PC-9 (cell line): ENCODE results near the gene PEMT. TPM values are rescaled to one million over a fixed set of nuclear protein-coding genes. Genes with fewer than 3 reads are reported as not detected.

Source experiments
- BruUV-seq: library from RNA; stranded (reverse); fragments of 400-500 nt; replicated peaks from 2 replicates; lab custom pipeline; 2021; lab: Mats Ljungman, UMichigan
- CTCF ChIA-PET: fragments of 300-600 bp; sonication (Branson Sonifier 250); formaldehyde crosslinking; loops from one replicate; lab custom pipeline; 2022; ENCODE audit warnings: antibody characterized with exemption; lab: Charles Lee
- POLR2A ChIA-PET: fragments of 300-600 bp; sonication (Branson Sonifier 250); formaldehyde crosslinking; loops from one replicate; lab custom pipeline; 2022; ENCODE audit warnings: antibody characterized with exemption; ENCODE audit not compliant: unreplicated experiment; lab: Charles Lee
- DNase-seq, 2 experiments: peaks; one replicate each; pipeline versions ENCODE4 v3.0.0 to v3.0.0-alpha.2; 2015 to 2022; ENCODE audit warnings: mixed read lengths in 1 of 2
- H2AFZ ChIP-seq: fragments of 200-600 bp; sonication (generic); 2 replicates; pipeline ENCODE4 v1.8.1; 2017; ENCODE audit warnings: antibody characterized with exemption
- H3F3A ChIP-seq: fragments of 200-600 bp; sonication (generic); 2 replicates; pipeline ENCODE4 v1.8.1; 2017; ENCODE audit warnings: antibody characterized with exemption, mild to moderate bottlenecking, low read depth; ENCODE audit not compliant: insufficient read depth
- H3K27ac ChIP-seq: fragments of 200-600 bp; sonication (generic); 2 replicates; pipeline ENCODE4 v1.6.1; 2016; ENCODE audit warnings: mixed run types
- H3K27me3 ChIP-seq: fragments of 200-600 bp; sonication (generic); 2 replicates; pipeline ENCODE4 v1.6.1; 2016; ENCODE audit warnings: low read depth, mixed run types; ENCODE audit not compliant: insufficient read depth
- H3K36me3 ChIP-seq: fragments of 200-600 bp; sonication (generic); 2 replicates; pipeline ENCODE4 v1.6.1; 2016; ENCODE audit warnings: low read depth, mixed run types
- H3K4me1 ChIP-seq: fragments of 200-600 bp; sonication (generic); replicated peaks from 2 replicates; pipeline ENCODE4 v1.6.1; 2016; ENCODE audit warnings: mixed run types; ENCODE audit not compliant: insufficient read depth
- H3K4me2 ChIP-seq: fragments of 200-600 bp; sonication (generic); 2 replicates; pipeline ENCODE4 v1.6.1; 2017; ENCODE audit warnings: mixed run types
- H3K4me3 ChIP-seq: fragments of 200-600 bp; sonication (generic); 2 replicates; pipeline ENCODE4 v1.6.1; 2016; ENCODE audit warnings: mixed run types
- H3K79me2 ChIP-seq: fragments of 200-600 bp; sonication (generic); 2 replicates; pipeline ENCODE4 v1.6.1; 2017; ENCODE audit warnings: low read depth, mixed run types
- H3K9me2 ChIP-seq: fragments of 200-600 bp; sonication (generic); 2 replicates; pipeline ENCODE4 v1.8.1; 2017; ENCODE audit warnings: mild to moderate bottlenecking; ENCODE audit not compliant: insufficient read depth
- H3K9me3 ChIP-seq: fragments of 200-600 bp; sonication (generic); 2 replicates; pipeline ENCODE4 v1.8.1; 2016; ENCODE audit warnings: low read depth; ENCODE audit not compliant: insufficient read depth
- H4K20me1 ChIP-seq: fragments of 200-600 bp; sonication (generic); 2 replicates; pipeline ENCODE4 v1.8.1; 2017; ENCODE audit not compliant: insufficient read depth
- EZH2 ChIP-seq: fragments of 200-600 bp; sonication (generic); IDR thresholded peaks from 2 replicates; pipeline ENCODE4 v1.8.0; 2017; ENCODE audit warnings: antibody characterized with exemption, low read depth
- intact Hi-C: fragments of 100-400 bp; cut with micrococcal nuclease; formaldehyde crosslinking; loops from one replicate; pipeline ENCODE4 v1.10.0; 2022; ENCODE audit not compliant: unreplicated experiment
- total RNA-seq: library from RNA; stranded (reverse); gene quantifications from 2 replicates; pipeline ENCODE4 v1.2.3, GENCODE V29; 2021
- TF ChIP-seq, protein P1 (sequence below): fragments of 200-600 bp; sonication (generic); conservative IDR thresholded peaks from 2 replicates; pipeline ENCODE4 v1.6.1; 2017; ENCODE audit warnings: mixed run types, antibody characterized with exemption, mild to moderate bottlenecking, moderate library complexity

PEMT gene
- total RNA-seq, 1 experiment from 2014 or later, result 61.2 TPM

DNA sequence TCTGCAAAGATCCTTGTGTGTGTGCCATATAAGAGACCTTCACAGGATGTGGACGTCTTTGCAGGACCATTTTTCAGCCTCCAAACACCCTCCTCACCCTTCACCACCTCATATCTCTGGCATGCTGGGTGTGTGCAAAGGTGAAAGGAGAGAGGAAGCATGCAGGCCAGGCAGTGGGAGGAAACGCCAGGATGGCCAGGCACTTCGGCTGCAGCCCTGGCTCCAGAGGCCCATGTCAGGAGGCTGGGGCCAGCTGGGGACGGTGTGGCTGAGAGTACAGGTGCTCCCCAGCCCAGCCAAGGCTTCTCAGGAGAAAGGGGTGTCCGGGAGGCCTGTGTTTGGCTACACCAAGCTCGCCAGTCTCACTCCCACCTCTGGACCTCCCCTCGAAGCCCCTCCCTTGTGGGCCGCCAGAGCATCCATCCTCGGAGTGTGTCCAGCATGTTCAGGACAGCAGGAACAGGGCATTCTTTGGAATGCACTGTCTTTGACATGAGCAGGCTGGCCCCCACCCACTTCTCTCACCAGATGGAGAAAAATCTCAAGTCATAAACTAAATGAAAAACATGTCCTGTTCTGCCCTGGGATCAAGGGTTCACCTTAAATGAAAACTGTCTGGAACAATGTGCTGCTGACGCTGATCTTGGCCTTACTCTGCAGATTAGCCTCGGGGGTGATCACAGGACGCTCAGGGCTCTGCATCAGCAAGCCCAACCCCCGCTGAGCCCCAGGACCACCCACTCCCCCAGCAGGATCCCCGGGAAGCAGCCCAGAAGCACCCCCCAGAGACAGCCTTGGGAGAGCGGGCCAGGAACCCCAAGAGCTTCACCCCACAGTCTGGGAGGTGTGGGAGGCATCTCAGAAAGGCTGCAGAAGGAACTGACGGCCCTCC, 15.9 kb downstream of the PEMT start:
- Histone ChIP-seq H3K27ac (no peak overlapping the region), H4K20me1 (no peaks in the 10 kb centered on the region), H3F3A (peaks cover 14% of the 10 kb centered on the region), H3K36me3 (0 out of 2 replicates have a peak, but pooled peaks cover 6% of the 10 kb centered on the region), H3K79me2 (peaks cover 8% of the 10 kb centered on the region; the same call in 1 of the 2 replicates), H3K27me3 (no peaks in the 10 kb centered on the region), H3K4me2 (peak overlapping the region; percentile 59), H2AFZ (no peak overlapping the region), H3K4me3 (no peak overlapping the region), H3K4me1 (peaks cover 41% of the 10 kb centered on the region), H3K9me2 (no peaks in the 10 kb centered on the region), H3K9me3 (no peaks in the 10 kb centered on the region)
- CTCF ChIA-PET, result no interaction called here
- no TSS peak for BruUV-seq
- DNase-seq, result peak; percentile 57 to 61
- POLR2A ChIA-PET, result no interaction called here
- TF ChIP-seq, protein P1, sequence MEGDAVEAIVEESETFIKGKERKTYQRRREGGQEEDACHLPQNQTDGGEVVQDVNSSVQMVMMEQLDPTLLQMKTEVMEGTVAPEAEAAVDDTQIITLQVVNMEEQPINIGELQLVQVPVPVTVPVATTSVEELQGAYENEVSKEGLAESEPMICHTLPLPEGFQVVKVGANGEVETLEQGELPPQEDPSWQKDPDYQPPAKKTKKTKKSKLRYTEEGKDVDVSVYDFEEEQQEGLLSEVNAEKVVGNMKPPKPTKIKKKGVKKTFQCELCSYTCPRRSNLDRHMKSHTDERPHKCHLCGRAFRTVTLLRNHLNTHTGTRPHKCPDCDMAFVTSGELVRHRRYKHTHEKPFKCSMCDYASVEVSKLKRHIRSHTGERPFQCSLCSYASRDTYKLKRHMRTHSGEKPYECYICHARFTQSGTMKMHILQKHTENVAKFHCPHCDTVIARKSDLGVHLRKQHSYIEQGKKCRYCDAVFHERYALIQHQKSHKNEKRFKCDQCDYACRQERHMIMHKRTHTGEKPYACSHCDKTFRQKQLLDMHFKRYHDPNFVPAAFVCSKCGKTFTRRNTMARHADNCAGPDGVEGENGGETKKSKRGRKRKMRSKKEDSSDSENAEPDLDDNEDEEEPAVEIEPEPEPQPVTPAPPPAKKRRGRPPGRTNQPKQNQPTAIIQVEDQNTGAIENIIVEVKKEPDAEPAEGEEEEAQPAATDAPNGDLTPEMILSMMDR, result no peak
- TF ChIP-seq EZH2, result no peak
- intact Hi-C loops, result no loop called here

DNA sequence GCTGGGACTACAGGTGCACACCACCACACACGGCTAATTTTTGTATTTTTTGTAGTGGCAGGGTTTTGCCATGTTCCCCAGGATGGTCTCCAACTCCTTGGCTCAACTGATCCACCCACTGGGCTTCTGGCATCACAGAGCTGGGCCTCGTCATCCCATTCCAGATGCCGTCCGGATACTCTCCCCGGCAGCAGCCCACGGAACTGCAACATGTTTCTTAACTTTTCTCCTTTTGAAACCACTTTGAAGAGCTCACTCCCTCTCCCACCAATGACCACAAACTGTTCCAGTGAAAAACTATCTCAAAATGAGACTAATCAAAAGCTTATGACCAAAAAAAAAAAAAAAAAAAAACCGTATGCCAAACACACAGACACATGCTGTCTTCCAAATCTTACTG, 17.6 kb downstream of the PEMT start:
- TSS peak; percentile 21 for BruUV-seq
- CTCF ChIA-PET, result interaction anchor here (0.6 to 0.7 kb wide), 5 partner anchors 67 to 214 kb away, joined by 3 to 9 read pairs (median 5); no protein-coding TSS in a partner anchor
- DNase-seq, result no peak
- no peaks in the 10 kb centered on the region for H3K9me3 ChIP-seq
- H3K4me3 ChIP-seq, result no peak overlapping the region
- H3F3A ChIP-seq, result no peaks in the 10 kb centered on the region
- peaks cover 8% of the 10 kb centered on the region; the same call in 1 of the 2 replicates for H4K20me1 ChIP-seq
- POLR2A ChIA-PET, result interaction anchor here (0.6 to 0.7 kb wide), 3 partner anchors 30 to 695 kb away, joined by 3 to 7 read pairs (median 6); no protein-coding TSS in a partner anchor
- peaks cover 24% of the 10 kb centered on the region for H3K4me1 ChIP-seq
- intact Hi-C loops, result no loop called here
- 0 out of 2 replicates have a peak, but pooled peaks cover under 1% of the 10 kb centered on the region for H3K79me2 ChIP-seq
- H3K36me3 ChIP-seq, result 0 out of 2 replicates have a peak, but pooled peaks cover 6% of the 10 kb centered on the region
- no peak overlapping the region for H3K27ac ChIP-seq
- no peaks in the 10 kb centered on the region for H3K27me3 ChIP-seq
- no peak overlapping the region for H3K4me2 ChIP-seq
- H2AFZ ChIP-seq, result no peak overlapping the region
- H3K9me2 ChIP-seq, result no peaks in the 10 kb centered on the region
- TF ChIP-seq, protein P1, result no peak
- no peak for TF ChIP-seq EZH2

DNA sequence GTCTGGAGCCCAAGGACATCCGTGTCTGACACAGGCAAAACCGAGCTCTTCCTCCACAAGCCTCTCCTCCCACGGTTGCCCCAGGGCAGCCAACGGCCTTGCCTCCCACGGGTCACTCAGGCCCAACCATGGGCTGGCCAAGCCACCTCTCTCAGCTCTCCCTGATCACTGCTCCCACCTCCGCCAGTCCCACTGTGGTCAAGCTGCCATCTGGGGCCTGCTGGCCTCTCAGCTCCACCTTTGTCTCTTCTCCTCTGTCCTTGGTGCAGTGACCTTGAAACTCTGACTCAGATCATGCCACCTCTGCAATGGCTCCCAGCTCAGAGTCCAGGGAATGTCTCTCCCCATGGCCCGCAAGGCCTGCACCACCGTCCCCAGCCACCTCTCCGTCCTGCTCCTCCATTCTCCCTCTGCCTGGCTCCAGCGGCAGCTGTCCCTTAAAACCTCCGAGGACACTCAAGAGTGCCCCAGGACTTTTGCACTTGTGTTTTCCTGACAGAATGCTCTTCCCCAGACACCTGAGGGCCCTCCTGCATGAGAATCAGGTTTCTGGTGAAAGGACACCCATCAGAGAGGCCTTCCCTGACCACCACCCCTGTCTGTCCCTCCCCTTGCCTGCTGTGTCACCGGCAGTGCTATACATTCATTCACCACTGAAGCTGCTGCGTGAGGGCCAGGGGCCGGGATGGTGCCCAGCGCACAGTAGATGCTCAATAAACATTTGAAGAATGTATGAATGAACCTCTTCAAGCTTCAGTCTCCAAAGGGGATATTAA, 19.3 kb downstream of the PEMT start:
- Histone ChIP-seq H3K27me3 (no peaks in the 10 kb centered on the region), H3K27ac (no peak overlapping the region), H3K4me2 (no peak overlapping the region), H3K4me3 (no peak overlapping the region), H3K9me3 (no peaks in the 10 kb centered on the region), H4K20me1 (peaks cover 24% of the 10 kb centered on the region), H3K9me2 (no peaks in the 10 kb centered on the region), H3K79me2 (no peaks in the 10 kb centered on the region), H3K4me1 (peaks cover 23% of the 10 kb centered on the region), H3K36me3 (0 out of 2 replicates have a peak, but pooled peaks cover 6% of the 10 kb centered on the region), H3F3A (no peaks in the 10 kb centered on the region), H2AFZ (no peak overlapping the region)
- DNase-seq, result no peak
- TF ChIP-seq, protein P1, result no peak
- TF ChIP-seq EZH2, result no peak
- intact Hi-C loops, result no loop called here
- BruUV-seq, result no TSS peak
- POLR2A ChIA-PET, result no interaction called here
- CTCF ChIA-PET, result no interaction called here
